ENCODE results near the gene TMEFF2.

DNA sequence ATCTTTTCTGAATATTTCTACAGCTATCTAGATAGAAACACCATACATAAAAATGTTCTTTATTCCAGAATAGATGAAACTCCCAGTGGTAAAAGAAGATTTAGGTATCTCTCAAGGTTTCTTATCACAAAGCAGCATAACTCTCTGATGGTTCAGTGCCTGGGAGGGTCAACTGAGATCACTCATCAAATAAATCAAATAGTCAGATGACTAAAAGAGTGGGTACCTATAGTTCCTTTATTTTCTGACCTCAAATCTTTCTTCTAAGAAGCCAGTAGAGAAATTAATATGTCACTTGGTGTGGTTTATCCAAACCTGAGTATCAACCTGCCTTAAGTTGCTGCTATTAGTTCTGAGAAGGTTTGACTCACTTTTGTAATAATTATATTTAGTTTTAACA lies 120.9 kb downstream of the TMEFF2 start:
- TF ChIP-seq, protein P1, sequence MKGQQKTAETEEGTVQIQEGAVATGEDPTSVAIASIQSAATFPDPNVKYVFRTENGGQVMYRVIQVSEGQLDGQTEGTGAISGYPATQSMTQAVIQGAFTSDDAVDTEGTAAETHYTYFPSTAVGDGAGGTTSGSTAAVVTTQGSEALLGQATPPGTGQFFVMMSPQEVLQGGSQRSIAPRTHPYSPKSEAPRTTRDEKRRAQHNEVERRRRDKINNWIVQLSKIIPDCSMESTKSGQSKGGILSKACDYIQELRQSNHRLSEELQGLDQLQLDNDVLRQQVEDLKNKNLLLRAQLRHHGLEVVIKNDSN (IDR thresholded peaks at IDR 0.05; ENCODE audit: borderline replicate concordance, low read depth): no peak
- TF ChIP-seq, protein P2, sequence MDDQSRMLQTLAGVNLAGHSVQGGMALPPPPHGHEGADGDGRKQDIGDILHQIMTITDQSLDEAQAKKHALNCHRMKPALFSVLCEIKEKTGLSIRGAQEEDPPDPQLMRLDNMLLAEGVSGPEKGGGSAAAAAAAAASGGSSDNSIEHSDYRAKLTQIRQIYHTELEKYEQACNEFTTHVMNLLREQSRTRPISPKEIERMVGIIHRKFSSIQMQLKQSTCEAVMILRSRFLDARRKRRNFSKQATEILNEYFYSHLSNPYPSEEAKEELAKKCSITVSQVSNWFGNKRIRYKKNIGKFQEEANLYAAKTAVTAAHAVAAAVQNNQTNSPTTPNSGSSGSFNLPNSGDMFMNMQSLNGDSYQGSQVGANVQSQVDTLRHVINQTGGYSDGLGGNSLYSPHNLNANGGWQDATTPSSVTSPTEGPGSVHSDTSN (IDR thresholded peaks at IDR 0.05): no peak
- no peak for TF ChIP-seq EP300 (IDR thresholded peaks at IDR 0.05; ENCODE audit: borderline replicate concordance in 1 of 2, low read depth in 1 of 2, low read length in 1 of 2)
- TF ChIP-seq, protein P3, sequence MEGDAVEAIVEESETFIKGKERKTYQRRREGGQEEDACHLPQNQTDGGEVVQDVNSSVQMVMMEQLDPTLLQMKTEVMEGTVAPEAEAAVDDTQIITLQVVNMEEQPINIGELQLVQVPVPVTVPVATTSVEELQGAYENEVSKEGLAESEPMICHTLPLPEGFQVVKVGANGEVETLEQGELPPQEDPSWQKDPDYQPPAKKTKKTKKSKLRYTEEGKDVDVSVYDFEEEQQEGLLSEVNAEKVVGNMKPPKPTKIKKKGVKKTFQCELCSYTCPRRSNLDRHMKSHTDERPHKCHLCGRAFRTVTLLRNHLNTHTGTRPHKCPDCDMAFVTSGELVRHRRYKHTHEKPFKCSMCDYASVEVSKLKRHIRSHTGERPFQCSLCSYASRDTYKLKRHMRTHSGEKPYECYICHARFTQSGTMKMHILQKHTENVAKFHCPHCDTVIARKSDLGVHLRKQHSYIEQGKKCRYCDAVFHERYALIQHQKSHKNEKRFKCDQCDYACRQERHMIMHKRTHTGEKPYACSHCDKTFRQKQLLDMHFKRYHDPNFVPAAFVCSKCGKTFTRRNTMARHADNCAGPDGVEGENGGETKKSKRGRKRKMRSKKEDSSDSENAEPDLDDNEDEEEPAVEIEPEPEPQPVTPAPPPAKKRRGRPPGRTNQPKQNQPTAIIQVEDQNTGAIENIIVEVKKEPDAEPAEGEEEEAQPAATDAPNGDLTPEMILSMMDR (IDR thresholded peaks at IDR 0.05): no peak
- no peak for TF ChIP-seq RAD21 (IDR thresholded peaks at IDR 0.05; ENCODE audit: low read length)
- TF ChIP-seq RFX5 (IDR thresholded peaks at IDR 0.05; ENCODE audit: low read length): no peak
- TF ChIP-seq MXI1 (IDR thresholded peaks at IDR 0.05; ENCODE audit: low read depth, low read length): no peak
- TF ChIP-seq, protein P4, sequence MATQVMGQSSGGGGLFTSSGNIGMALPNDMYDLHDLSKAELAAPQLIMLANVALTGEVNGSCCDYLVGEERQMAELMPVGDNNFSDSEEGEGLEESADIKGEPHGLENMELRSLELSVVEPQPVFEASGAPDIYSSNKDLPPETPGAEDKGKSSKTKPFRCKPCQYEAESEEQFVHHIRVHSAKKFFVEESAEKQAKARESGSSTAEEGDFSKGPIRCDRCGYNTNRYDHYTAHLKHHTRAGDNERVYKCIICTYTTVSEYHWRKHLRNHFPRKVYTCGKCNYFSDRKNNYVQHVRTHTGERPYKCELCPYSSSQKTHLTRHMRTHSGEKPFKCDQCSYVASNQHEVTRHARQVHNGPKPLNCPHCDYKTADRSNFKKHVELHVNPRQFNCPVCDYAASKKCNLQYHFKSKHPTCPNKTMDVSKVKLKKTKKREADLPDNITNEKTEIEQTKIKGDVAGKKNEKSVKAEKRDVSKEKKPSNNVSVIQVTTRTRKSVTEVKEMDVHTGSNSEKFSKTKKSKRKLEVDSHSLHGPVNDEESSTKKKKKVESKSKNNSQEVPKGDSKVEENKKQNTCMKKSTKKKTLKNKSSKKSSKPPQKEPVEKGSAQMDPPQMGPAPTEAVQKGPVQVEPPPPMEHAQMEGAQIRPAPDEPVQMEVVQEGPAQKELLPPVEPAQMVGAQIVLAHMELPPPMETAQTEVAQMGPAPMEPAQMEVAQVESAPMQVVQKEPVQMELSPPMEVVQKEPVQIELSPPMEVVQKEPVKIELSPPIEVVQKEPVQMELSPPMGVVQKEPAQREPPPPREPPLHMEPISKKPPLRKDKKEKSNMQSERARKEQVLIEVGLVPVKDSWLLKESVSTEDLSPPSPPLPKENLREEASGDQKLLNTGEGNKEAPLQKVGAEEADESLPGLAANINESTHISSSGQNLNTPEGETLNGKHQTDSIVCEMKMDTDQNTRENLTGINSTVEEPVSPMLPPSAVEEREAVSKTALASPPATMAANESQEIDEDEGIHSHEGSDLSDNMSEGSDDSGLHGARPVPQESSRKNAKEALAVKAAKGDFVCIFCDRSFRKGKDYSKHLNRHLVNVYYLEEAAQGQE (IDR thresholded peaks at IDR 0.05; ENCODE audit: low read depth, low read length): no peak
- TF ChIP-seq GABPA (IDR thresholded peaks at IDR 0.05; ENCODE audit: low read depth): no peak
- TF ChIP-seq POLR2AphosphoS5 (IDR thresholded peaks at IDR 0.05; ENCODE audit: low read depth, low read length): no peak
- no peak for TF ChIP-seq FOXM1 (IDR thresholded peaks at IDR 0.05; ENCODE audit: low read depth)
- TF ChIP-seq, protein P5, sequence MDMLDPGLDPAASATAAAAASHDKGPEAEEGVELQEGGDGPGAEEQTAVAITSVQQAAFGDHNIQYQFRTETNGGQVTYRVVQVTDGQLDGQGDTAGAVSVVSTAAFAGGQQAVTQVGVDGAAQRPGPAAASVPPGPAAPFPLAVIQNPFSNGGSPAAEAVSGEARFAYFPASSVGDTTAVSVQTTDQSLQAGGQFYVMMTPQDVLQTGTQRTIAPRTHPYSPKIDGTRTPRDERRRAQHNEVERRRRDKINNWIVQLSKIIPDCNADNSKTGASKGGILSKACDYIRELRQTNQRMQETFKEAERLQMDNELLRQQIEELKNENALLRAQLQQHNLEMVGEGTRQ (IDR thresholded peaks at IDR 0.05; ENCODE audit: borderline replicate concordance, low read depth, low read length): no peak
